Hepatic stellate cell (primary cell): Measurements from ENCODE around the gene CEP72.
"Not testable (repeated sequence)": the region's sequence is repeated elsewhere in the genome, so short reads cannot be mapped to it uniquely, and the experiment has no call there.

Source experiments
- DNase-seq: peaks from one replicate; pipeline ENCODE4 v3.0.0; 2011; ENCODE audit warnings: low spot score

The CEP72 gene

GRCh38 chr5:611731-612486, at the start of gene CEP72:
CEP72 (plus strand) TSS chr5:612340; CDS start chr5:612362, 22 bp downstream.
- DNase-seq = peak; percentile 96

- no peak for DNase-seq
Observed at GRCh38 chr5:565782-566440, 46.2 kb upstream of the CEP72 start.

GRCh38 chr5:566636-567309, 45.4 kb upstream of the CEP72 start:
- no peak for DNase-seq

GRCh38 chr5:567664-568060, 44.5 kb upstream of the CEP72 start:
- no peak for DNase-seq

- no peak for DNase-seq
Observed at GRCh38 chr5:568061-568781, 43.9 kb upstream of the CEP72 start.

- no peak for DNase-seq
Observed at GRCh38 chr5:568809-569208, 43.3 kb upstream of the CEP72 start.

GRCh38 chr5:569358-569867, 42.7 kb upstream of the CEP72 start:
- no peak for DNase-seq

GRCh38 chr5:569868-570361, 42.2 kb upstream of the CEP72 start:
- no peak for DNase-seq

- DNase-seq = no peak
Observed at GRCh38 chr5:570446-570845, 41.7 kb upstream of the CEP72 start.

- DNase-seq = no peak
Observed at GRCh38 chr5:570886-571285, 41.3 kb upstream of the CEP72 start.

- no peak for DNase-seq
Observed at GRCh38 chr5:571791-572190, 40.3 kb upstream of the CEP72 start.

GRCh38 chr5:572398-573019, 39.6 kb upstream of the CEP72 start:
- DNase-seq = no peak

GRCh38 chr5:573206-573605, 38.9 kb upstream of the CEP72 start:
- DNase-seq = no peak

- DNase-seq = no peak
Observed at GRCh38 chr5:573976-574375, 38.2 kb upstream of the CEP72 start.

GRCh38 chr5:574906-575305, 37.2 kb upstream of the CEP72 start:
- no peak for DNase-seq

GRCh38 chr5:575636-576035, 36.5 kb upstream of the CEP72 start:
- no peak for DNase-seq

GRCh38 chr5:577214-577613, 34.9 kb upstream of the CEP72 start:
- DNase-seq = not testable (repeated sequence)

- DNase-seq = no peak
Observed at GRCh38 chr5:577800-578199, 34.3 kb upstream of the CEP72 start.

- DNase-seq = no peak
Observed at GRCh38 chr5:579211-579610, 32.9 kb upstream of the CEP72 start.

GRCh38 chr5:579746-580366, 32.3 kb upstream of the CEP72 start:
- no peak for DNase-seq

GRCh38 chr5:580436-580835, 31.7 kb upstream of the CEP72 start:
- DNase-seq = no peak
